Tibial artery (tissue), 4 donors: ENCODE measurements around the gene GATD1.
A peak's percentile ranks its signal among the peaks of the same experiment; 100 is the strongest.

Experiments
- DNase-seq, 2 donors: peaks; one replicate each; pipeline ENCODE4 v3.0.0-alpha.2; 2019
- H3K27ac ChIP-seq, 2 donors: fragments of 200-600 bp; sonication (generic) in 1 of 2; 1 replicate in 1 of 2; 2 replicates in 1 of 2; pipeline ENCODE4 v1.5.1; 2018 to 2019; ENCODE audit warnings: mild to moderate bottlenecking in 1 of 2
- H3K27me3 ChIP-seq, 2 donors: fragments of 200-600 bp; sonication (generic) in 1 of 2; one replicate each; pipeline versions ENCODE4 v1.5.1 to v1.6.0; 2016 to 2019
- H3K36me3 ChIP-seq, 3 donors: fragments of 200-600 bp; sonication (generic) in 2 of 3; one replicate each; pipeline ENCODE4 v1.5.1; 2016 to 2019; ENCODE audit warnings: mild to moderate bottlenecking in 2 of 3
- H3K4me1 ChIP-seq, 4 donors: fragments of 200-600 bp; sonication (generic) in 2 of 4; 1 replicate in 3 of 4; 2 replicates in 1 of 4; pipeline ENCODE4 v1.5.1; 2016 to 2019
- H3K4me3 ChIP-seq, 2 donors: fragments of 200-600 bp; sonication (generic) in 1 of 2; 1 replicate in 1 of 2; 2 replicates in 1 of 2; pipeline ENCODE4 v1.5.1; 2018 to 2019; ENCODE audit warnings: mild to moderate bottlenecking in 2 of 2
- H3K9me3 ChIP-seq, 3 donors: fragments of 200-600 bp; sonication (generic) in 1 of 3; one replicate each; pipeline ENCODE4 v1.5.1; 2016 to 2019
- CTCF ChIP-seq, 2 experiments: fragments of 200-600 bp in 1 of 2; fragments of 450-650 bp in 1 of 2; IDR thresholded peaks; one replicate each; pipeline ENCODE4 v1.5.1; 2017 to 2019; ENCODE audit warnings: antibody characterized with exemption in 2 of 2, mild to moderate bottlenecking in 1 of 2, moderate library complexity in 1 of 2
- intact Hi-C: fragments of 100-400 bp; cut with DNase I; formaldehyde crosslinking; loops from one replicate; pipeline ENCODE4 v1.15.0; 2023; ENCODE audit warnings: low total_unique reads

The GATD1 gene

GRCh38 chr11:765025-765801 is 12.1 kb downstream of the GATD1 start:
- no peaks in the 10 kb centered on the region for H3K27me3 ChIP-seq
- no peak overlapping the region for H3K4me3 ChIP-seq
- peak; percentile 60 to 64 for TF ChIP-seq CTCF (IDR thresholded peaks at IDR 0.05)
- peaks cover 30 to 96% (median 72%) of the 10 kb centered on the region in 3 donors for H3K36me3 ChIP-seq
- intact Hi-C loops, result no loop called here
- no peak overlapping the region for H3K27ac ChIP-seq
- no peaks in the 10 kb centered on the region for H3K9me3 ChIP-seq
- peak in 1 of 2 donors; percentile 77 for DNase-seq
- no peaks in the 10 kb centered on the region for H3K4me1 ChIP-seq

- Histone ChIP-seq H3K36me3 (peaks cover 34 to 96% (median 72%) of the 10 kb centered on the region in 3 donors), H3K4me3 (no peak overlapping the region), H3K27ac (no peak overlapping the region), H3K27me3 (no peaks in the 10 kb centered on the region), H3K9me3 (no peaks in the 10 kb centered on the region), H3K4me1 (no peaks in the 10 kb centered on the region)
- no peak for DNase-seq
- intact Hi-C loops, result no loop called here
- no peak for TF ChIP-seq CTCF (IDR thresholded peaks at IDR 0.05)
These were observed 12.8 kb downstream of the GATD1 start for GRCh38 chr11:764322-765024.

- no peaks in the 10 kb centered on the region for H3K27me3 ChIP-seq
- no peaks in the 10 kb centered on the region for H3K4me1 ChIP-seq
- H3K4me3 ChIP-seq, result no peak overlapping the region
- no peak overlapping the region for H3K27ac ChIP-seq
- H3K9me3 ChIP-seq, result no peaks in the 10 kb centered on the region
- no peak for TF ChIP-seq CTCF (IDR thresholded peaks at IDR 0.05)
- peaks cover 41 to 97% (median 80%) of the 10 kb centered on the region in 3 donors for H3K36me3 ChIP-seq
- intact Hi-C loops, result no loop called here
- no peak for DNase-seq
These were observed 13.6 kb downstream of the GATD1 start for GRCh38 chr11:763549-764321.

GRCh38 chr11:763073-763463 is 14.2 kb downstream of the GATD1 start:
- no peaks in the 10 kb centered on the region for H3K4me1 ChIP-seq
- H3K36me3 ChIP-seq, result peaks cover 42 to 98% (median 79%) of the 10 kb centered on the region in 3 donors
- no peak overlapping the region for H3K27ac ChIP-seq
- H3K4me3 ChIP-seq, result no peak overlapping the region
- no peaks in the 10 kb centered on the region for H3K9me3 ChIP-seq
- no peak for DNase-seq
- TF ChIP-seq CTCF (IDR thresholded peaks at IDR 0.05), result no peak
- intact Hi-C loops, result no loop called here
- H3K27me3 ChIP-seq, result no peaks in the 10 kb centered on the region

GRCh38 chr11:762421-763072 is 14.7 kb downstream of the GATD1 start:
- H3K4me3 ChIP-seq, result no peak overlapping the region
- no peaks in the 10 kb centered on the region for H3K27me3 ChIP-seq
- no peak for TF ChIP-seq CTCF (IDR thresholded peaks at IDR 0.05)
- intact Hi-C loops, result no loop called here
- no peaks in the 10 kb centered on the region for H3K4me1 ChIP-seq
- H3K9me3 ChIP-seq, result no peaks in the 10 kb centered on the region
- peak in 1 of 2 donors; percentile 67 for DNase-seq
- peaks cover 42 to 96% (median 84%) of the 10 kb centered on the region in 3 donors for H3K36me3 ChIP-seq
- H3K27ac ChIP-seq, result no peak overlapping the region
